ENCODE data around the gene LRRC45. TPM values are rescaled to one million over a fixed set of nuclear protein-coding genes. Genes with fewer than 3 reads are reported as not detected.

LRRC45 gene
- total and polyA plus RNA-seq, 9 of the 15 experiments (the other 6 are each of a cell fraction or from before 2014, with no cell fraction given) = 3.5 to 21.5 (median 11.2) TPM; not detected in 2

DNA sequence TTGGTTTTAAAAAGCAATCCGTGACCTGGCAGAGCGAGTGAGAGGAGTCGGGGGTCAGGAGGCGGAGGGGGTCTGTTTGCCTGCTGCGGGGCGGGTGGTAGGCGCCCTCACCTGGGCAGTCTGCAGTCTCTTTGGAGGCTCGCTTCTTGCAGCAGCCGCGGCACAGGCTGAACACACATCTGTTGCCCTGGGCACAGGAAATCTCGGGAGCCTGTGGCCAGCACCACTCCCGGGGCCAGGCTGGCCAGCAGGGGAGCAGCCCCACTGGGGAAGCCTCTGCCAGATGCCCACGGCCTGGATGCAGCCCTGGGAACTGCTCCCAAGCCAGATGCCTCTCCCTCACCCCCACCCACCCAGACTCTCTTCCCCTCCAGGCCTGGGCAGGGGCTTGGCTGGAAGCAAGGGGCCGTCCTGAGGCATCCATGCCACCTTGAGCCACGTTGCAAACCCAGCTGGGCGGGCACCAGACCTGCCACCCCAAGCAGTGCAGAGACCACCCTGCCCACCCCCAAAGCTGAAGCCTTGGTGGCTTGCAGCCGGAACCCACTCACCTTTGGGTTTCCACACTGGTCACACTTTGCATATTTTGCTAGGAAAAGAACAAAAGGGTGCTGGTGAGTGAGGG lies 35.2 kb downstream of the LRRC45 start:
- ATAC-seq (no peak), FAIRE-seq (no peak), DNase-seq (ENCODE audit: extremely low read depth in 1 of 4, low spot score in 3 of 4) (no peak)
- Histone ChIP-seq H3K9me1 (ENCODE audit: control insufficient read depth, insufficient read depth, low read length) (no peaks in the 10 kb centered on the region), H3K9ac (ENCODE audit: insufficient read depth in 1 of 2, low read depth in 2 of 2, low read length in 2 of 2) (no peak overlapping the region; a peak in 1 of 4 replicates), H3K79me2 (ENCODE audit: control insufficient read depth, insufficient read depth, low read length) (peaks cover 3% of the 10 kb centered on the region; the same call in 2 of the 3 replicates), H3K4me3 (no peak overlapping the region), H3K4me2 (ENCODE audit: insufficient read depth, low read length) (no peak overlapping the region), H3K4me1 (replicated peaks in 1 of 2; ENCODE audit: control insufficient read depth in 2 of 2, insufficient read depth in 2 of 2, low read length in 2 of 2) (peaks cover 0 to 90% of the 10 kb centered on the region in 2 experiments; a peak in 2 of 5 replicates), H3K36me3 (ENCODE audit: control insufficient read depth, insufficient read depth, low read length) (peaks cover 98% of the 10 kb centered on the region; the same call in 2 of the 3 replicates), H2AFZ (ENCODE audit: low read depth, low read length) (no peak overlapping the region), H4K20me1 (replicated peaks; ENCODE audit: control insufficient read depth, insufficient read depth, low read length) (peaks cover 7% of the 10 kb centered on the region), H3K27me3 (ENCODE audit: control insufficient read depth in 2 of 2, insufficient read depth in 2 of 2, low read length in 2 of 2) (no peaks in the 10 kb centered on the region), H3K27ac (ENCODE audit: extremely low read depth, low read depth, low read length) (no peak overlapping the region), H3K9me3 (replicated peaks; ENCODE audit: control insufficient read depth, insufficient read depth, low read depth, low read length) (no peaks in the 10 kb centered on the region)
- POLR2A ChIA-PET = interaction anchor here (1.8 kb wide), 1 partner anchor 24 kb away, joined by 4 read pairs; no protein-coding TSS in a partner anchor
- 96% methylated on average over 9 of the region's 17 CpGs for WGBS (ENCODE audit: insufficient coverage, low coverage, missing lambda C conversion rate)
- no TSS peak for BruUV-seq (replicated peaks)
- intact Hi-C loops (cut with micrococcal nuclease) = no loop called here
- peak; percentile 65 for TF ChIP-seq POLR2G (IDR thresholded peaks at IDR 0.05; ENCODE audit: low read depth, low read length)
- no peak for TF ChIP-seq TAF9B (IDR thresholded peaks at IDR 0.05; ENCODE audit: partially characterized antibody)
- in situ Hi-C loops (cut with MboI) = no loop called here
- CTCF ChIA-PET (ENCODE audit: low intra/inter-chr PET ratio) = no interaction called here

DNA sequence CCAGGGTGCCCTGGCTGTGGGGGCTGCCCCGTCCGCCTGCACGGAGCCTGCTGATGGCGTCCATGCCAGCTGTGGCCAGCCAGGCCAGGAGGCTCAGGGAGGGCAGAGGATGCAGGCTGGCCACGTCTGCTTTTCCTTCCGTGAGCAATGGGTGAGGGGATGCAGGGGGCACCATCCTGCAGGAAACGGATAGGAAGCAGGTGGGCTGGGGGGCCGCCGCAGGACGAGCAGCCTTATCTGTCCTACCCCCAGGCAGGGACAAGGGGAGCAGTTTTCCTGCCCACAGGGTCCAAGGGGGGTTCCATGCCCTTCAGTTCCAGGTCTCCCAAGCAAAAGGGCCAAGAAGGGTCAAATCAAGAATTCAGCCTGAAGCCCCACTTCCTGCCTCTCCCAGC lies 35.7 kb downstream of the LRRC45 start:
- H3K36me3 ChIP-seq (ENCODE audit: control insufficient read depth, insufficient read depth, low read length) = peaks cover 98% of the 10 kb centered on the region; the same call in 2 of the 3 replicates
- CTCF ChIA-PET (ENCODE audit: low intra/inter-chr PET ratio) = no interaction called here
- no peak for ATAC-seq
- no peak for FAIRE-seq
- in situ Hi-C loops (cut with MboI) (no loop called here), intact Hi-C loops (cut with micrococcal nuclease) (no loop called here)
- H3K9me3 ChIP-seq (replicated peaks; ENCODE audit: control insufficient read depth, insufficient read depth, low read depth, low read length) = no peaks in the 10 kb centered on the region
- peaks cover 0 to 90% of the 10 kb centered on the region in 2 experiments; a peak in 2 of 5 replicates for H3K4me1 ChIP-seq (replicated peaks in 1 of 2; ENCODE audit: control insufficient read depth in 2 of 2, insufficient read depth in 2 of 2, low read length in 2 of 2)
- H3K9ac ChIP-seq (ENCODE audit: insufficient read depth in 1 of 2, low read depth in 2 of 2, low read length in 2 of 2) = no peak overlapping the region
- no peak overlapping the region for H3K4me3 ChIP-seq
- H4K20me1 ChIP-seq (replicated peaks; ENCODE audit: control insufficient read depth, insufficient read depth, low read length) = peaks cover 7% of the 10 kb centered on the region
- no peaks in the 10 kb centered on the region for H3K27me3 ChIP-seq (ENCODE audit: control insufficient read depth in 2 of 2, insufficient read depth in 2 of 2, low read length in 2 of 2)
- H2AFZ ChIP-seq (ENCODE audit: low read depth, low read length) = no peak overlapping the region
- TF ChIP-seq POLR2AphosphoS5 (IDR thresholded peaks at IDR 0.05; ENCODE audit: control insufficient read depth, insufficient read depth, low read depth, low read length) (peak; percentile 33; the same call in 1 of the 2 replicates), CCNT2 (IDR thresholded peaks at IDR 0.05; ENCODE audit: borderline replicate concordance, extremely low read depth, insufficient read length, low read depth, low read length) (no peak), CBFA2T2 (conservative IDR thresholded peaks at IDR 0.05) (no peak), SUPT5H (IDR thresholded peaks at IDR 0.05) (0 out of 2 replicates have a peak, but pooled peaks have one; percentile 51), POLR2A (conservative IDR thresholded peaks at IDR 0.05) (peak; percentile 44; the same call in 1 of the 2 replicates), POLR2G (IDR thresholded peaks at IDR 0.05; ENCODE audit: low read depth, low read length) (peak; percentile 61), RBFOX2 (IDR thresholded peaks at IDR 0.05; ENCODE audit: low read depth, low read length) (peak; percentile 62; the same call in 1 of the 2 replicates)
- no peak overlapping the region for H3K27ac ChIP-seq (ENCODE audit: extremely low read depth, low read depth, low read length)
- no peak overlapping the region for H3K4me2 ChIP-seq (ENCODE audit: insufficient read depth, low read length)
- 86% methylated on average over 9 of the region's 10 CpGs for WGBS (ENCODE audit: insufficient coverage, low coverage, missing lambda C conversion rate)
- H3K79me2 ChIP-seq (ENCODE audit: control insufficient read depth, insufficient read depth, low read length) = peaks cover 7% of the 10 kb centered on the region
- H3K9me1 ChIP-seq (ENCODE audit: control insufficient read depth, insufficient read depth, low read length) = no peaks in the 10 kb centered on the region
- BruUV-seq (replicated peaks) = no TSS peak
- no peak for DNase-seq (ENCODE audit: extremely low read depth in 1 of 4, low spot score in 3 of 4)
- POLR2A ChIA-PET = interaction anchor here (0.6 to 1.8 kb wide), 5 partner anchors 16 to 142 kb away, joined by 3 to 5 read pairs (median 4); no protein-coding TSS in a partner anchor
